WTC11 (cell line): ENCODE data around the gene GMIP. TPM values are rescaled to one million over a fixed set of nuclear protein-coding genes. Genes with fewer than 3 reads are reported as not detected.

Experiments
- ATAC-seq: fragments of 200-7000 bp; cut with Tn5 transposase; 2 replicates; pipeline ENCODE4 v1.10.0; 2021; ENCODE audit warnings: mild to moderate bottlenecking, moderate library complexity
- CTCF ChIA-PET: fragments of 300-600 bp; sonication (Branson Sonifier 250); formaldehyde crosslinking; loops from one replicate; lab custom pipeline; 2021; ENCODE audit warnings: antibody characterized with exemption; lab: Charles Lee
- POLR2A ChIA-PET: fragments of 350-600 bp; sonication (Branson Sonifier 250); formaldehyde crosslinking; loops from one replicate; lab custom pipeline; 2021; ENCODE audit warnings: antibody characterized with exemption; lab: Charles Lee
- DNase-seq: peaks from one replicate; pipeline ENCODE4 v3.0.0; 2021; ENCODE audit warnings: low spot score
- H3K27ac Mint-ChIP-seq: 2 replicates; pipeline ENCODE4 v1.8.0; 2021; ENCODE audit warnings: mixed read lengths
- H3K27me3 Mint-ChIP-seq: 2 replicates; pipeline ENCODE4 v1.8.0; 2021; ENCODE audit warnings: low read depth, mild to moderate bottlenecking, moderate library complexity, mixed read lengths
- H3K36me3 Mint-ChIP-seq: 2 replicates; pipeline ENCODE4 v1.8.0; 2021; ENCODE audit warnings: mixed read lengths
- H3K4me1 Mint-ChIP-seq: 2 replicates; pipeline ENCODE4 v1.8.0; 2022; ENCODE audit warnings: mixed read lengths
- H3K4me3 Mint-ChIP-seq: 2 replicates; pipeline ENCODE4 v1.8.0; 2021; ENCODE audit warnings: mild to moderate bottlenecking, moderate library complexity, mixed read lengths
- H3K9me3 Mint-ChIP-seq: 2 replicates; pipeline ENCODE4 v1.8.0; 2021; ENCODE audit warnings: mixed read lengths
- CREM ChIP-seq: sonication (generic); formaldehyde crosslinking; IDR thresholded peaks from 2 replicates; pipeline ENCODE4 v1.8.1; 2022; ENCODE audit warnings: mild to moderate bottlenecking, missing genetic modification reagents, moderate library complexity
- ESRRA ChIP-seq: sonication (generic); formaldehyde crosslinking; IDR thresholded peaks from 2 replicates; pipeline ENCODE4 v1.8.1; 2022; ENCODE audit warnings: mild to moderate bottlenecking, missing genetic modification reagents, borderline replicate concordance
- JAZF1 ChIP-seq: fragments of 250-450 bp; sonication (Bioruptor Pico); IDR thresholded peaks from 2 replicates; pipeline ENCODE4 v1.9.0; 2021; ENCODE audit warnings: moderate library complexity, mild to moderate bottlenecking, inconsistent platforms
- JUN ChIP-seq: sonication (generic); formaldehyde crosslinking; IDR thresholded peaks from 2 replicates; pipeline ENCODE4 v1.8.0; 2023; ENCODE audit warnings: mild to moderate bottlenecking, missing genetic modification reagents
- MXD4 ChIP-seq: fragments of 250-450 bp; sonication (Bioruptor Pico); IDR thresholded peaks from 2 replicates; pipeline ENCODE4 v1.8.0; 2021; ENCODE audit warnings: mild to moderate bottlenecking, moderate library complexity, borderline replicate concordance
- NR2C2 ChIP-seq: sonication (generic); formaldehyde crosslinking; IDR thresholded peaks from 2 replicates; pipeline ENCODE4 v1.8.0; 2022; ENCODE audit warnings: mild to moderate bottlenecking, missing genetic modification reagents
- RELA ChIP-seq: sonication (generic); formaldehyde crosslinking; IDR thresholded peaks from 2 replicates; pipeline ENCODE4 v1.8.1; 2022; ENCODE audit warnings: missing genetic modification reagents, mild to moderate bottlenecking, borderline replicate concordance
- SMAD4 ChIP-seq: sonication (generic); formaldehyde crosslinking; IDR thresholded peaks from 2 replicates; pipeline ENCODE4 v1.8.0; 2022; ENCODE audit warnings: mild to moderate bottlenecking, missing genetic modification reagents
- SOX15 ChIP-seq: fragments of 250-450 bp; sonication (Bioruptor Pico); IDR thresholded peaks from 2 replicates; pipeline ENCODE4 v1.9.0; 2021; ENCODE audit warnings: mild to moderate bottlenecking
- TCF7 ChIP-seq: sonication (generic); formaldehyde crosslinking; IDR thresholded peaks from 2 replicates; pipeline ENCODE4 v1.8.0; 2022; ENCODE audit warnings: mild to moderate bottlenecking, low read depth, missing genetic modification reagents, moderate library complexity
- TEAD1 ChIP-seq: sonication (generic); formaldehyde crosslinking; IDR thresholded peaks from 2 replicates; pipeline ENCODE4 v1.8.0; 2022; ENCODE audit warnings: mild to moderate bottlenecking, missing genetic modification reagents
- ZBTB21 ChIP-seq: sonication (generic); formaldehyde crosslinking; IDR thresholded peaks from 2 replicates; pipeline ENCODE4 v1.8.1; 2023; ENCODE audit warnings: mild to moderate bottlenecking, missing genetic modification reagents, borderline replicate concordance
- ZNF281 ChIP-seq: sonication (generic); formaldehyde crosslinking; IDR thresholded peaks from 2 replicates; pipeline ENCODE4 v1.8.0; 2023; ENCODE audit warnings: mild to moderate bottlenecking, missing genetic modification reagents
- ZNF532 ChIP-seq: fragments of 250-450 bp; sonication (Bioruptor Pico); IDR thresholded peaks from 2 replicates; pipeline ENCODE4 v1.9.0; 2021; ENCODE audit warnings: mild to moderate bottlenecking, borderline replicate concordance
- total RNA-seq: library from RNA; stranded (reverse); gene quantifications from 3 replicates; pipeline ENCODE4 v1.2.3, GENCODE V29; 2021
- TF ChIP-seq, protein P1 (sequence below): fragments of 250-450 bp; sonication (Bioruptor Pico); IDR thresholded peaks from 2 replicates; pipeline ENCODE4 v1.8.0; 2021; ENCODE audit warnings: mild to moderate bottlenecking
- TF ChIP-seq, protein P2 (sequence below): sonication (generic); formaldehyde crosslinking; IDR thresholded peaks from 2 replicates; pipeline ENCODE4 v1.8.1; 2022; ENCODE audit warnings: missing genetic modification reagents, borderline replicate concordance

The GMIP gene
- total RNA-seq, 1 experiment from 2014 or later, result 23.0 TPM

DNA sequence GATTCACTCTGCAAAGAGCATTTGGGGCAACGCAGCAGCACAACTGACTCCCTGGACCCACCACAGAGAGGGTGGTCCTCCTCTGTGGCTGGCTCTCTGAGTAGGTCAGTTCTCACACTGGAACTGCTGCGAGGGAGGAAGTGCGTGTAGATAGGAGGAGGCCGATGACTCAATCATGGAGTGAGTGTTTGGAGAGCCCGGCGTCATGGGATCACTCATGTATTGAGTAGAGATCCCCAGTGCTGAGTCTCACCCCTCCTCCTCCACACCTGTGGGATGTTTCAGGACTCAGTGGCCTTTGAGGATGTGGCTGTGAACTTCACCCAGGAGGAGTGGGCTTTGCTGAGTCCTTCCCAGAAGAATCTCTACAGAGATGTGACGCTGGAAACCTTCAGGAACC lies 34.1 kb upstream of the GMIP start (continued):
- TF ChIP-seq TCF7 (CRISPR knock-in tag), result no peak
- no peak for TF ChIP-seq NR2C2 (CRISPR knock-in tag)
- TF ChIP-seq SMAD4 (CRISPR knock-in tag), result no peak
- TF ChIP-seq, protein P1, sequence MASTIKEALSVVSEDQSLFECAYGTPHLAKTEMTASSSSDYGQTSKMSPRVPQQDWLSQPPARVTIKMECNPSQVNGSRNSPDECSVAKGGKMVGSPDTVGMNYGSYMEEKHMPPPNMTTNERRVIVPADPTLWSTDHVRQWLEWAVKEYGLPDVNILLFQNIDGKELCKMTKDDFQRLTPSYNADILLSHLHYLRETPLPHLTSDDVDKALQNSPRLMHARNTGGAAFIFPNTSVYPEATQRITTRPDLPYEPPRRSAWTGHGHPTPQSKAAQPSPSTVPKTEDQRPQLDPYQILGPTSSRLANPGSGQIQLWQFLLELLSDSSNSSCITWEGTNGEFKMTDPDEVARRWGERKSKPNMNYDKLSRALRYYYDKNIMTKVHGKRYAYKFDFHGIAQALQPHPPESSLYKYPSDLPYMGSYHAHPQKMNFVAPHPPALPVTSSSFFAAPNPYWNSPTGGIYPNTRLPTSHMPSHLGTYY (CRISPR knock-in tag), result no peak

DNA sequence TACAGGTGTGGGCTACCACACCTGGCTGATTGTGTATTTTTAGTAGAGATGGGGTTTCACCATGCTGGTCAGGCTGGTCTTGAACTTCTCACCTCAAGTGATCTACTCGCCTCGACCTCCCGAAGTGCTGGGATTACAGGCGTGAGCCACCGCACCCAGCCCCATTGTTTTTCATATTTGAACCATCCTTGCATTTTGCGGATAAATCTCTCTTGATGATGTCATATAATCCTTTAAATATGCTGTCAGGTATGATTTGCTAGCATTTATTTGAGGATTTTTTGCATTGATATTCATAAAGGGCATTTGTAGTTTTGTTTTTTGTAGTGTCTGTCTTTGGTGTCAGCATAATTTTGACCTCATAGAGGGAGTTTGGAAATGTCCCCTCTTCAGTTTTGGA lies 30.9 kb upstream of the GMIP start:
- Mint-ChIP-seq H3K27me3 (no peaks in the 10 kb centered on the region), H3K9me3 (no peaks in the 10 kb centered on the region), H3K27ac (no peak overlapping the region), H3K4me3 (no peak overlapping the region), H3K36me3 (peaks cover 56% of the 10 kb centered on the region), H3K4me1 (peaks cover 17% of the 10 kb centered on the region)
- DNase-seq, result no peak
- TF ChIP-seq RELA, result no peak
- TF ChIP-seq CREM (CRISPR knock-in tag), result no peak
- no peak for TF ChIP-seq MXD4 (CRISPR knock-in tag)
- no peak for TF ChIP-seq ZBTB21
- TF ChIP-seq, protein P2, sequence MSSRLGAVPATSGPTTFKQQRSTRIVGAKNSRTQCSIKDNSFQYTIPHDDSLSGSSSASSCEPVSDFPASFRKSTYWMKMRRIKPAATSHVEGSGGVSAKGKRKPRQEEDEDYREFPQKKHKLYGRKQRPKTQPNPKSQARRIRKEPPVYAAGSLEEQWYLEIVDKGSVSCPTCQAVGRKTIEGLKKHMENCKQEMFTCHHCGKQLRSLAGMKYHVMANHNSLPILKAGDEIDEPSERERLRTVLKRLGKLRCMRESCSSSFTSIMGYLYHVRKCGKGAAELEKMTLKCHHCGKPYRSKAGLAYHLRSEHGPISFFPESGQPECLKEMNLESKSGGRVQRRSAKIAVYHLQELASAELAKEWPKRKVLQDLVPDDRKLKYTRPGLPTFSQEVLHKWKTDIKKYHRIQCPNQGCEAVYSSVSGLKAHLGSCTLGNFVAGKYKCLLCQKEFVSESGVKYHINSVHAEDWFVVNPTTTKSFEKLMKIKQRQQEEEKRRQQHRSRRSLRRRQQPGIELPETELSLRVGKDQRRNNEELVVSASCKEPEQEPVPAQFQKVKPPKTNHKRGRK (CRISPR knock-in tag), result no peak
- TF ChIP-seq JAZF1 (CRISPR knock-in tag), result no peak
- TF ChIP-seq TEAD1 (CRISPR knock-in tag), result no peak
- no peak for TF ChIP-seq SOX15 (CRISPR knock-in tag)
- no peak for TF ChIP-seq ZNF532 (CRISPR knock-in tag)
- TF ChIP-seq ZNF281, result no peak
- no peak for TF ChIP-seq ESRRA (CRISPR knock-in tag)
- no peak for TF ChIP-seq JUN (CRISPR knock-in tag)
- CTCF ChIA-PET, result no interaction called here
- ATAC-seq, result no peak
- POLR2A ChIA-PET, result no interaction called here
